Body of pancreas (tissue), 4 donors: ENCODE data around the gene ASIC2. TPM values are rescaled to one million over a fixed set of nuclear protein-coding genes. Genes with fewer than 3 reads are reported as not detected.

Source experiments
- ATAC-seq: fragments of 150-250 bp; one replicate; pipeline ENCODE4 v1.9.1; 2016
- DNase-seq, 4 donors: peaks; one replicate each; pipeline ENCODE4 v3.0.0-alpha.2; 2019
- H3K27ac ChIP-seq, 4 donors: fragments of 200-600 bp; sonication (generic); 1 replicate in 3 of 4; 2 replicates in 1 of 4; pipeline versions ENCODE4 v1.5.1 to v1.6.1; 2016 to 2019; ENCODE audit warnings: mild to moderate bottlenecking in 1 of 4, mixed read lengths in 1 of 4, moderate library complexity in 1 of 4
- H3K27me3 ChIP-seq, 2 donors: fragments of 200-600 bp; sonication (generic); one replicate each; pipeline ENCODE4 v1.6.0; 2016; ENCODE audit warnings: mild to moderate bottlenecking in 1 of 2
- H3K36me3 ChIP-seq, 2 donors: fragments of 200-600 bp; sonication (generic); replicated peaks in 1 of 2; 2 replicates each; pipeline ENCODE4 v1.5.1; 2016; ENCODE audit warnings: low read depth in 2 of 2; ENCODE audit not compliant: insufficient read depth in 1 of 2
- H3K4me1 ChIP-seq: fragments of 200-600 bp; sonication (generic); one replicate; pipeline ENCODE4 v1.6.0; 2016
- H3K4me3 ChIP-seq, 2 donors: fragments of 200-600 bp; sonication (generic); 1 replicate in 1 of 2; 2 replicates in 1 of 2; pipeline ENCODE4 v1.5.1; 2016 to 2019
- H3K9me3 ChIP-seq, 3 donors: fragments of 200-600 bp; sonication (generic); 1 replicate in 2 of 3; 2 replicates in 1 of 3; pipeline ENCODE4 v1.5.1; 2016
- POLR2A ChIP-seq, 3 donors: fragments of 450-650 bp; IDR thresholded peaks; one replicate each; pipeline ENCODE4 v1.6.1; 2016; ENCODE audit warnings: antibody characterized with exemption in 3 of 3, mild to moderate bottlenecking in 2 of 3
- WGBS, 2 donors: methylation state at CpG; one replicate each; pipeline ENCODE4 v1.1.5; 2017; 5-methylcytosine and 5-hydroxymethylcytosine counted together
- intact Hi-C: fragments of 100-400 bp; cut with DNase I; formaldehyde crosslinking; loops from one replicate; pipeline ENCODE4 v1.15.1; 2023
- total RNA-seq, 2 donors: library from RNA; depleted of rRNA; stranded (reverse); fragments of >200 nt; gene quantifications; one replicate each; pipeline ENCODE4 v1.1.0, GENCODE V29; 2016
- TF ChIP-seq, protein P1 (sequence below), 7 experiments: fragments of 450-650 bp in 4 of 7; fragments of 200-600 bp in 3 of 7; sonication (generic) in 3 of 7; IDR thresholded peaks; one replicate each; pipeline ENCODE4 v1.5.1; 2016 to 2019; ENCODE audit warnings: antibody characterized with exemption in 7 of 7

ASIC2 gene
- total RNA-seq, 2 donors from 2014 or later = not detected

DNA sequence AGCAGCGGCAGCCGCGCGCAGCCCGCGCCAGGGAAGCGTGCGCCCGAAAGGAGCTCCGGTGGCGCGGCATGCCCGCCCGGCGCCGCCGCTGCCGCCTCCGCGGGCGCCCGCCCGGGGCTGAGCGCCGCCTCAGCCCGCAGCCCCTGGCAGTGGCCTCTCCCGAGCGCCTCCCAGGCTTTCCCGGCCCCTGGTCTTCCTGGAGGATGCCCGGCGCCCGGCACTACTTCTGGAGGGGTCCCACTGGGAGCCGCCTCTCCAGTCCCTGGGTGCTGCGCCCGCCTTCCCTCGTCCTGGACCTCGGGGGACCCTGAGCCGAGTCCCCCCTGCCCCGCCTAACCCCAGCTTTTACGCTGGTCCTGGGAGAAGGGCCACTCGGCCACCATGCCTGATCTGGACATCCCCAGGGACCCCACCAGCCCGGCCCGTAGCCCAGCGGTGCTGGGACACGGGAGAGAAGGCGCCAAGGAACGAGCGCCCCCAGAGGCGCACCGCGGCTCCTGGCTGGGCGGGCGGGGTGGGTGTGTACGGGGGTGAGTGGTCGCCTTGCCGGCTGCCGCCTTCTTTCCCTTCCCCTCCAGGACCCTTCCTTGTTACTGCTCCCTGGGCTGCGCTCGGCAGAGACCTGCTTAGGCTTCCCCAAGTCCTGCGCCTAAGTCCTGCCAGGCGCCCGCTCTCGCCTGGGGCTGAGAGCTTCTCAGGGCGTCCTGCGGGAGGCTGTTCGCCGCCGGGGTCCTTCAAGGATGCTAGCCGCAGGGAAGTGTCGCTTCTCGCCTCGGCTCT is 704 bp downstream of the ASIC2 start:
- WGBS, 2 donors = 0% methylated on average over 8 to 69 of the region's 72 CpGs
- TF ChIP-seq POLR2A (IDR thresholded peaks at IDR 0.05) = no peak
- TF ChIP-seq, protein P1, sequence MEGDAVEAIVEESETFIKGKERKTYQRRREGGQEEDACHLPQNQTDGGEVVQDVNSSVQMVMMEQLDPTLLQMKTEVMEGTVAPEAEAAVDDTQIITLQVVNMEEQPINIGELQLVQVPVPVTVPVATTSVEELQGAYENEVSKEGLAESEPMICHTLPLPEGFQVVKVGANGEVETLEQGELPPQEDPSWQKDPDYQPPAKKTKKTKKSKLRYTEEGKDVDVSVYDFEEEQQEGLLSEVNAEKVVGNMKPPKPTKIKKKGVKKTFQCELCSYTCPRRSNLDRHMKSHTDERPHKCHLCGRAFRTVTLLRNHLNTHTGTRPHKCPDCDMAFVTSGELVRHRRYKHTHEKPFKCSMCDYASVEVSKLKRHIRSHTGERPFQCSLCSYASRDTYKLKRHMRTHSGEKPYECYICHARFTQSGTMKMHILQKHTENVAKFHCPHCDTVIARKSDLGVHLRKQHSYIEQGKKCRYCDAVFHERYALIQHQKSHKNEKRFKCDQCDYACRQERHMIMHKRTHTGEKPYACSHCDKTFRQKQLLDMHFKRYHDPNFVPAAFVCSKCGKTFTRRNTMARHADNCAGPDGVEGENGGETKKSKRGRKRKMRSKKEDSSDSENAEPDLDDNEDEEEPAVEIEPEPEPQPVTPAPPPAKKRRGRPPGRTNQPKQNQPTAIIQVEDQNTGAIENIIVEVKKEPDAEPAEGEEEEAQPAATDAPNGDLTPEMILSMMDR (IDR thresholded peaks at IDR 0.05) = no peak
- DNase-seq (no peak), ATAC-seq (no peak)
- Histone ChIP-seq H3K4me3 (no peak overlapping the region), H3K9me3 (no peaks in the 10 kb centered on the region), H3K4me1 (peaks cover 19% of the 10 kb centered on the region), H3K27me3 (peaks cover 0 to 17% of the 10 kb centered on the region in 2 donors), H3K36me3 (no peaks in the 10 kb centered on the region), H3K27ac (no peak overlapping the region)
- intact Hi-C loops = loop anchor here (10.0 kb wide), 1 partner anchor 138 kb away; no protein-coding TSS in a partner anchor

DNA sequence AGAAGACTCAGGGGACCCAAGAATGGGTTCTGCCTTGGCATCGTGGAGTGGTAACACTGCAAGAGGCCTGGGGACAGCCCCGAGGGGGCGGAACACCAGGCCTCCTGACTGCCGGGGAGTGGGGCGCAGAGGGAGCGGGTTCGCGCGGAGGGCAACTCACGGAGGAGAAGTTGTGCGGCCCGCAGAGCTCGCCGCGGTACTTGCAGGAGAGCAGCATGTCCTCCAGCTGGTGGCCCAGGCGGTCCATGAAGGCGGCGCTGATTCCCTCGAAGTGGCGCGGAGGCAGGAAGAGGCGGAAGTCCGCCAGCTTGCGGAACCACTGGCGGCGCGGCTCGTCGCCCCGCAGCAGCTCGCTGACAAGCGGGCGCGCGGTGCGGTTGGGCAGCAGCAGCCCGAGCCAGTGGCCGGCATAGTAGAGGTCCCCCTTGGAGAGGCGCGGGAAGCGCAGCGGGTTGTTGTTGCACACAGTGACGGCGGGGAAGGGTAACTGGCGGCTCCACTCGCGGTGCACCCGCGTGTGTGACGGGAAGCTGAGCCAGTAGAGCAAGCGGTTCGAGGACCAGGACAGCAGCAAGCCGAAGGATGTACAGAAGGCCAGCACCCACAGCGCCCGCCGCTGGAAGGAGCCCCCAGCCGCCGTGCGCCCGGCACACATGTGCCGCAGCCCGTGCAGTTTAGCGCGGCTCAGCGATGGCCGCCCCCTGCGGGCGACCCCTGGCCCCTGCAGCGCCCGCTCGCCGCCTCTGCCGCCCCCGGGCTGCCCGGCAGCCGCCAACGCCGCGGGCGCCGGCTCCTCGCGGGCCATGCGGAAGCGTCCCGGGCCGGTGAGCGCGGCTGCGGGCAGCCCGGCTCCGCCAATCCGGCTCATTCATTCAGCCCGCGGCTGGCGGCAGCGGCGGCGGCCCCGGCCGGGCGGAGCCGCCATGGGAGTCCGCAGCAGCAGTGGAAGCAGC is 1.6 kb downstream of the ASIC2 start:
- Histone ChIP-seq H3K9me3 (no peaks in the 10 kb centered on the region), H3K27ac (no peak overlapping the region), H3K4me1 (peaks cover 19% of the 10 kb centered on the region), H3K36me3 (no peaks in the 10 kb centered on the region), H3K4me3 (no peak overlapping the region), H3K27me3 (peaks cover 0 to 17% of the 10 kb centered on the region in 2 donors)
- DNase-seq = peak in 2 of 4 donors; percentile 12 to 22
- no peak for TF ChIP-seq POLR2A (IDR thresholded peaks at IDR 0.05)
- TF ChIP-seq, protein P1 (IDR thresholded peaks at IDR 0.05) = peak in 1 of 7 experiments; percentile 16
- intact Hi-C loops = loop anchor here (10.0 kb wide), 1 partner anchor 137 kb away; no protein-coding TSS in a partner anchor
- WGBS, 2 donors = 0 to 1% methylated on average over 6 to 96 of the region's 104 CpGs
- peak; percentile 21 for ATAC-seq

DNA sequence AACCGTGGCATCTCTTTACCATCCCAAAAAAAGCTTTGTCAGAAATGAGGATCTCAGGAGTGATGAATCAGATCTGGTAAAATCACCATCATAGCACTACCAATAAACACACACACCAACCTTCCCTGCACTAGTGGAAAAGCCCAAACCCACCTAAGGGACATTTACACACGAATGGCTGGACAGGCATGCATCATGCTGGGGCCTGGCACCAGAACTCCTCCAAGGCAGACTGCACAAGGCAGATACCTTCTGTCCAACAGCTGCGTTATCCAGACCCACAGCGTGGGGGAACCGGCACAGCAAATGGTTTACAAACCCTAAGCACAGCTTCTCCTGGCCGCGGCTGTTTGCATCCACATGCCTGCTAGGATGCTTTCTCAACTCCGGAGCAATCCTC is 2.8 kb downstream of the ASIC2 start:
- Histone ChIP-seq H3K4me1 (peaks cover 19% of the 10 kb centered on the region), H3K27ac (no peak overlapping the region), H3K4me3 (no peak overlapping the region), H3K36me3 (no peaks in the 10 kb centered on the region), H3K9me3 (no peaks in the 10 kb centered on the region), H3K27me3 (peaks cover 0 to 17% of the 10 kb centered on the region in 2 donors)
- 71 to 76% methylated on average over 7 to 8 of the region's 8 CpGs for WGBS, 2 donors
- no peak for DNase-seq
- ATAC-seq = no peak
- intact Hi-C loops = loop anchor here (10.0 kb wide), 1 partner anchor 135 kb away; no protein-coding TSS in a partner anchor
- no peak for TF ChIP-seq POLR2A (IDR thresholded peaks at IDR 0.05)
- TF ChIP-seq, protein P1 (IDR thresholded peaks at IDR 0.05) = no peak

DNA sequence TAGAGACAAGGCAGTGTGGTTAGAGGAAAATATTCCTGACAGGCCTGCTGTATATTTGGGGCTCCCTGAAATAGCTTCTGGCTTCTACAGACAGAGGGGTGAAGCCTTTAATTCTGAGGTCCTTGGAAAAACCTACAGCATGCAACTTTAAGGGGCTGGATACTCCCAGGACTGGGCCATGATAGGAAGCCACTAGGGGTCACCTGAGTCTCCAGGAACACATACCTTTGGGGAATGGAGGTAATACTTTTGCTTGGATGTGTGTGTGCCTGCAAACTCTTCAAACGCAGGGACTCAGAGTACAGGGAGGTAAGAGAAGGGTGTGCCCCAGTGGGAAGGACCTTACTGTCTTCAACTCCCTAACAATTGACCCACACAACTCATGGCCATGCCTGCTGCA is 4.1 kb downstream of the ASIC2 start:
- DNase-seq (no peak), ATAC-seq (no peak)
- no peaks in the 10 kb centered on the region for H3K9me3 ChIP-seq
- H3K4me1 ChIP-seq = peaks cover 29% of the 10 kb centered on the region
- intact Hi-C loops = no loop called here
- no peak overlapping the region for H3K27ac ChIP-seq
- peaks cover 0 to 15% of the 10 kb centered on the region in 2 donors for H3K27me3 ChIP-seq
- H3K4me3 ChIP-seq = no peak overlapping the region
- H3K36me3 ChIP-seq = no peaks in the 10 kb centered on the region
- TF ChIP-seq, protein P1 (IDR thresholded peaks at IDR 0.05) = no peak
- TF ChIP-seq POLR2A (IDR thresholded peaks at IDR 0.05) = no peak
- 11 to 14% methylated on average over 1 of the region's 1 CpG for WGBS, 2 donors
